Panc1 (cell line): Measurements from ENCODE around the gene TMEM41B. TPM values are rescaled to one million over a fixed set of nuclear protein-coding genes. Genes with fewer than 3 reads are reported as not detected.
"Not testable (repeated sequence)": the region's sequence is repeated elsewhere in the genome, so short reads cannot be mapped to it uniquely, and the experiment has no call there.

Experiments used
- ATAC-seq: fragments of 200-7000 bp; cut with Tn5 transposase; 2 replicates; pipeline ENCODE4 v1.9.1; 2020; ENCODE audit warnings: mild to moderate bottlenecking, moderate library complexity
- BruUV-seq: library from RNA; stranded (reverse); fragments of 400-500 nt; replicated peaks from 2 replicates; lab custom pipeline; 2021; lab: Mats Ljungman, UMichigan
- CTCF ChIA-PET: fragments of 300-600 bp; sonication (Branson Sonifier 250); formaldehyde crosslinking; loops from one replicate; lab custom pipeline; 2022; ENCODE audit warnings: antibody characterized with exemption; lab: Charles Lee
- POLR2A ChIA-PET: fragments of 300-600 bp; sonication (Branson Sonifier 250); formaldehyde crosslinking; loops from one replicate; lab custom pipeline; 2022; ENCODE audit warnings: antibody characterized with exemption; lab: Charles Lee
- DNase-seq: peaks from one replicate; pipeline ENCODE4 v3.0.0-alpha.2; 2010; ENCODE audit warnings: low read depth, low spot score
- H3K27ac ChIP-seq: 2 replicates; pipeline ENCODE4 v1.5.1; 2011; ENCODE audit warnings: mild to moderate bottlenecking, low read length, inconsistent platforms
- H3K27me3 ChIP-seq: fragments of 200-500 bp; sonication (Bioruptor generic); 2 replicates; pipeline ENCODE4 v1.6.0; 2014; ENCODE audit warnings: low read length, inconsistent platforms; ENCODE audit not compliant: control insufficient read depth, insufficient read depth
- H3K36me3 ChIP-seq: fragments of 200-500 bp; sonication (Bioruptor generic); 2 replicates; pipeline ENCODE4 v1.5.1; 2014; ENCODE audit warnings: inconsistent platforms, mild to moderate bottlenecking, low read length, moderate library complexity; ENCODE audit not compliant: control insufficient read depth, insufficient read depth
- H3K4me1 ChIP-seq: 2 replicates; pipeline ENCODE4 v1.5.1; 2011; ENCODE audit warnings: inconsistent platforms, mild to moderate bottlenecking, low read length, moderate library complexity; ENCODE audit not compliant: control insufficient read depth, insufficient read depth
- H3K4me3 ChIP-seq, 2 experiments: 2 replicates each; pipeline ENCODE4 v1.5.1; 2011 to 2012; ENCODE audit warnings: low read depth in 2 of 2, low read length in 2 of 2, mild to moderate bottlenecking in 2 of 2, inconsistent platforms in 1 of 2, moderate library complexity in 1 of 2
- H3K9me3 ChIP-seq: fragments of 200-500 bp; sonication (Bioruptor generic); 2 replicates; pipeline ENCODE4 v1.5.1; 2014; ENCODE audit warnings: low read depth, mild to moderate bottlenecking, inconsistent platforms, low read length, moderate library complexity; ENCODE audit not compliant: control insufficient read depth, insufficient read depth
- CTCF ChIP-seq: fragments of 450-650 bp; IDR thresholded peaks from 2 replicates; pipeline ENCODE4 v1.5.1; 2017; ENCODE audit warnings: mild to moderate bottlenecking
- POLR2AphosphoS5 ChIP-seq: IDR thresholded peaks from 2 replicates; pipeline ENCODE4 v1.6.1; 2012; ENCODE audit warnings: mild to moderate bottlenecking, low read depth, low read length, moderate library complexity
- REST ChIP-seq, 2 experiments: IDR thresholded peaks; 2 replicates each; pipeline ENCODE4 v1.6.1; 2011 to 2012; ENCODE audit warnings: low read depth in 2 of 2, control low read depth in 1 of 2, low read length in 1 of 2, mild to moderate bottlenecking in 1 of 2, moderate library complexity in 1 of 2; ENCODE audit not compliant: insufficient read depth in 1 of 2
- SIN3A ChIP-seq: IDR thresholded peaks from 2 replicates; pipeline ENCODE4 v1.6.1; 2012; ENCODE audit warnings: low read depth, mild to moderate bottlenecking, low read length, moderate library complexity, borderline replicate concordance; ENCODE audit not compliant: insufficient read depth
- TCF7L2 ChIP-seq: IDR thresholded peaks from 2 replicates; pipeline ENCODE4 v1.6.1; 2011; ENCODE audit warnings: mild to moderate bottlenecking, low read depth, low read length, inconsistent platforms
- in situ Hi-C: cut with HindIII; loops from 2 replicates; pipeline ENCODE4 v1.10.0; 2016; ENCODE audit warnings: low sequenced_read_pairs, low pct_unique_long_range_greater_than_20kb
- intact Hi-C: fragments of 100-400 bp; cut with micrococcal nuclease; formaldehyde crosslinking; loops from one replicate; pipeline ENCODE4 v1.10.0; 2022; ENCODE audit not compliant: unreplicated experiment
- total RNA-seq: library from RNA; stranded (reverse); gene quantifications from one replicate; pipeline ENCODE4 v1.2.1, GENCODE V29; 2021; ENCODE audit not compliant: unreplicated experiment

The TMEM41B gene
- total RNA-seq, 1 experiment from 2014 or later: 126 TPM

DNA sequence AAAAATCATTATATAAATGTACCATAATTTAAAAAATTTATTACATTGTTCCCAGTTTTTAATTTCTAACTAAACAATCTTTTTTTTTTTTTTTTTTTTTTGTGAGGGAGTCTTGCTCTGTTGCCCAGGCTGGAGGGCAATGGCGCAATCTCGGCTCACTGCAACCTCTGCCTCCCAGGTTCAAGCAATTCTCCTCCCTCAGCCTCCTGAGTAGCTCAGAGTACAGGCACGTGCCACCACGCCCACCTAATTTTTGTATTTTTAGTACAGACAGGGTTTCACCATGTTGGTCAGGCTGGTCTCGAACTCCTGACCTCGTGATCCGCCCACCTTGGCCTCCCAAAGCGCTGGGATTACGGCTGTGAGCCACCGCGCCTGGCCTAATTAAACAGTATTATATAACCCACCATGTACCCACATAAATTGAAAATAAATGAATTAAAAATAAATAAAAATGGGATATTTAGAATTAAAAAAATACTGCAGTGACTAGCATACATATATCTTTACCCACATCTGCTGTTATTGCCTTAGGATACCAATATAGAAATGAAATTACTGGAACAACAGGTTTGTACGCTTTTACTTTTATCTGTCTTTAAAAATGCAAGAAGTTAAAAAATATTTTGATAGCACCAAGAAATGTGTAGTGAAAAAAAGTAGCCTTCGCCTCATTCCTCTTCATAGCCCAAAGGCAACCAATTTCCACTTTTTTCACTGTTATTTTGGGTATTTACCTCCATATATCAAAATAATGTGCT lies 46.6 kb upstream of the TMEM41B start:
- H3K9me3 ChIP-seq, H3K36me3 ChIP-seq, in situ Hi-C loops, BruUV-seq, ATAC-seq, H3K4me3 ChIP-seq, DNase-seq, H3K27me3 ChIP-seq, POLR2A ChIA-PET, intact Hi-C loops, CTCF ChIA-PET: not testable (repeated sequence)
- peak overlapping the region; percentile 84 for H3K27ac ChIP-seq
- peaks cover 34% of the 10 kb centered on the region for H3K4me1 ChIP-seq

GRCh38 chr11:9357041-9357440 lies 42.6 kb upstream of the TMEM41B start:
- Histone ChIP-seq H3K36me3 (no peaks in the 10 kb centered on the region), H3K9me3 (no peaks in the 10 kb centered on the region), H3K4me1 (peaks cover 11% of the 10 kb centered on the region), H3K27me3 (no peaks in the 10 kb centered on the region), H3K4me3 (no peak overlapping the region), H3K27ac (no peak overlapping the region)
- in situ Hi-C loops (no loop called here), intact Hi-C loops (no loop called here)
- BruUV-seq: no TSS peak
- no peak for DNase-seq
- ChIA-PET CTCF (interaction anchor here (0.7 kb wide), 1 partner anchor 10 kb away, joined by 3 read pairs; no protein-coding TSS in a partner anchor), POLR2A (interaction anchor here (0.6 kb wide), 1 partner anchor 9 kb away, joined by 6 read pairs; no protein-coding TSS in a partner anchor)
- no peak for ATAC-seq
- no peak for TF ChIP-seq REST (IDR thresholded peaks at IDR 0.05; ENCODE audit: insufficient read depth in 1 of 2, low read depth in 2 of 2, low read length in 1 of 2)
- no peak for TF ChIP-seq POLR2AphosphoS5
- TF ChIP-seq CTCF: no peak
- TF ChIP-seq SIN3A: no peak
- no peak for TF ChIP-seq TCF7L2

GRCh38 chr11:9351321-9351881 lies 37.0 kb upstream of the TMEM41B start:
- Histone ChIP-seq H3K27ac (no peak overlapping the region), H3K4me1 (0 out of 2 replicates have a peak, but pooled peaks cover 3% of the 10 kb centered on the region), H3K9me3 (no peaks in the 10 kb centered on the region), H3K4me3 (no peak overlapping the region), H3K36me3 (no peaks in the 10 kb centered on the region), H3K27me3 (no peaks in the 10 kb centered on the region)
- no peak for ATAC-seq
- POLR2A ChIA-PET: no interaction called here
- BruUV-seq: no TSS peak
- in situ Hi-C loops: no loop called here
- DNase-seq: no peak
- intact Hi-C loops: no loop called here
- no peak for TF ChIP-seq CTCF
- no peak for TF ChIP-seq TCF7L2
- CTCF ChIA-PET: no interaction called here

GRCh38 chr11:9347779-9348178 lies 33.4 kb upstream of the TMEM41B start:
- POLR2A ChIA-PET: interaction anchor here (0.6 to 0.7 kb wide), 4 partner anchors 9 to 32 kb away, joined by 3 to 9 read pairs (median 4); no protein-coding TSS in a partner anchor
- H3K27me3 ChIP-seq, in situ Hi-C loops: not testable (repeated sequence)

More at GRCh38 chr11:9347779-9348178, 33.4 kb upstream of the TMEM41B start:
- H3K4me1 ChIP-seq, H3K27ac ChIP-seq, ATAC-seq, H3K36me3 ChIP-seq, intact Hi-C loops, H3K9me3 ChIP-seq, H3K4me3 ChIP-seq, BruUV-seq, DNase-seq: not testable (repeated sequence)
- CTCF ChIA-PET: interaction anchor here (0.6 kb wide), 1 partner anchor 9 kb away, joined by 3 read pairs; no protein-coding TSS in a partner anchor
